Transverse colon (tissue), 4 donors: Measurements from ENCODE around the gene TMOD3.

Experiments
- EP300 ChIP-seq: sonication (generic); formaldehyde crosslinking; IDR thresholded peaks from one replicate; pipeline ENCODE4 v1.6.1; 2017; ENCODE audit warnings: antibody characterized with exemption, low read depth
- POLR2A ChIP-seq: fragments of 450-650 bp; IDR thresholded peaks from one replicate; pipeline ENCODE4 v1.6.1; 2016; ENCODE audit warnings: antibody characterized with exemption, mild to moderate bottlenecking, moderate library complexity
- POLR2AphosphoS5 ChIP-seq, 3 donors: sonication (generic); formaldehyde crosslinking; IDR thresholded peaks; one replicate each; pipeline ENCODE4 v1.6.1; 2016; ENCODE audit warnings: antibody characterized with exemption in 3 of 3
- TF ChIP-seq, protein P1 (sequence below), 5 experiments: fragments of 200-600 bp in 3 of 5; fragments of 450-650 bp in 2 of 5; sonication (generic) in 3 of 5; IDR thresholded peaks; 1 replicate in 2 of 5; 2 replicates in 3 of 5; pipeline ENCODE4 v1.5.1; 2016 to 2017; ENCODE audit warnings: antibody characterized with exemption in 5 of 5, inconsistent platforms in 3 of 5, mild to moderate bottlenecking in 2 of 5, moderate library complexity in 1 of 5

GRCh38 chr15:51825698-51826097, 3.8 kb upstream of the TMOD3 start:
- TF ChIP-seq POLR2A (no peak), POLR2AphosphoS5 (IDR thresholded peaks at IDR 0.05) (no peak), EP300 (no peak)
- TF ChIP-seq, protein P1, sequence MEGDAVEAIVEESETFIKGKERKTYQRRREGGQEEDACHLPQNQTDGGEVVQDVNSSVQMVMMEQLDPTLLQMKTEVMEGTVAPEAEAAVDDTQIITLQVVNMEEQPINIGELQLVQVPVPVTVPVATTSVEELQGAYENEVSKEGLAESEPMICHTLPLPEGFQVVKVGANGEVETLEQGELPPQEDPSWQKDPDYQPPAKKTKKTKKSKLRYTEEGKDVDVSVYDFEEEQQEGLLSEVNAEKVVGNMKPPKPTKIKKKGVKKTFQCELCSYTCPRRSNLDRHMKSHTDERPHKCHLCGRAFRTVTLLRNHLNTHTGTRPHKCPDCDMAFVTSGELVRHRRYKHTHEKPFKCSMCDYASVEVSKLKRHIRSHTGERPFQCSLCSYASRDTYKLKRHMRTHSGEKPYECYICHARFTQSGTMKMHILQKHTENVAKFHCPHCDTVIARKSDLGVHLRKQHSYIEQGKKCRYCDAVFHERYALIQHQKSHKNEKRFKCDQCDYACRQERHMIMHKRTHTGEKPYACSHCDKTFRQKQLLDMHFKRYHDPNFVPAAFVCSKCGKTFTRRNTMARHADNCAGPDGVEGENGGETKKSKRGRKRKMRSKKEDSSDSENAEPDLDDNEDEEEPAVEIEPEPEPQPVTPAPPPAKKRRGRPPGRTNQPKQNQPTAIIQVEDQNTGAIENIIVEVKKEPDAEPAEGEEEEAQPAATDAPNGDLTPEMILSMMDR (IDR thresholded peaks at IDR 0.05), result no peak
